Measurements from ENCODE around the gene LDHB.

DNA sequence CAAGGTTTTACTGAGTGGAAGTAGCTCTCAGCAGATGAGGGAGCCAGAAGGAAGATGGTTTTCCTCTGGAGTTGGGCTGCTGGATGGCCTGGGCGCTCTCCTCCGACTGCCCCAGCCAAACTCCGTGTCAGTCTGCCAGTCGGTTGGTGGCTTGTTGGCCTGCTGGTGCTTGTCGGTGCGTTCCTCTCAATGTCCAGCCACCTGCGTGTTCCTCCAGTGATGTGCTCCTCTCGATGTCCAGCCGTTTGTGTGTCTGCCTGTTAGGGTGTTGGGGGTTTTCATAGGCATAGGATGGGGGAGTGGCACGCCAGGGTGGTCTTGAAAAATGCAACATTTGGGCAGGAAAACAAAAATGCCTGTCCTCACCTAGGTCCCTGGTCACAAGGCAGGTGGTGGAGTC, 37.0 kb upstream of the LDHB start:
- no peak for TF ChIP-seq ZFP30 (CRISPR knock-in tag; IDR thresholded peaks at IDR 0.05)
- TF ChIP-seq TOX (CRISPR knock-in tag; IDR thresholded peaks at IDR 0.05; ENCODE audit: borderline replicate concordance) = no peak
- no peak for TF ChIP-seq CSDC2 (CRISPR knock-in tag; IDR thresholded peaks at IDR 0.05)
- TF ChIP-seq, protein P1, sequence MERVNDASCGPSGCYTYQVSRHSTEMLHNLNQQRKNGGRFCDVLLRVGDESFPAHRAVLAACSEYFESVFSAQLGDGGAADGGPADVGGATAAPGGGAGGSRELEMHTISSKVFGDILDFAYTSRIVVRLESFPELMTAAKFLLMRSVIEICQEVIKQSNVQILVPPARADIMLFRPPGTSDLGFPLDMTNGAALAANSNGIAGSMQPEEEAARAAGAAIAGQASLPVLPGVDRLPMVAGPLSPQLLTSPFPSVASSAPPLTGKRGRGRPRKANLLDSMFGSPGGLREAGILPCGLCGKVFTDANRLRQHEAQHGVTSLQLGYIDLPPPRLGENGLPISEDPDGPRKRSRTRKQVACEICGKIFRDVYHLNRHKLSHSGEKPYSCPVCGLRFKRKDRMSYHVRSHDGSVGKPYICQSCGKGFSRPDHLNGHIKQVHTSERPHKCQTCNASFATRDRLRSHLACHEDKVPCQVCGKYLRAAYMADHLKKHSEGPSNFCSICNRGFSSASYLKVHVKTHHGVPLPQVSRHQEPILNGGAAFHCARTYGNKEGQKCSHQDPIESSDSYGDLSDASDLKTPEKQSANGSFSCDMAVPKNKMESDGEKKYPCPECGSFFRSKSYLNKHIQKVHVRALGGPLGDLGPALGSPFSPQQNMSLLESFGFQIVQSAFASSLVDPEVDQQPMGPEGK (CRISPR knock-in tag; IDR thresholded peaks at IDR 0.05; ENCODE audit: borderline replicate concordance) = no peak
- TF ChIP-seq, protein P2, sequence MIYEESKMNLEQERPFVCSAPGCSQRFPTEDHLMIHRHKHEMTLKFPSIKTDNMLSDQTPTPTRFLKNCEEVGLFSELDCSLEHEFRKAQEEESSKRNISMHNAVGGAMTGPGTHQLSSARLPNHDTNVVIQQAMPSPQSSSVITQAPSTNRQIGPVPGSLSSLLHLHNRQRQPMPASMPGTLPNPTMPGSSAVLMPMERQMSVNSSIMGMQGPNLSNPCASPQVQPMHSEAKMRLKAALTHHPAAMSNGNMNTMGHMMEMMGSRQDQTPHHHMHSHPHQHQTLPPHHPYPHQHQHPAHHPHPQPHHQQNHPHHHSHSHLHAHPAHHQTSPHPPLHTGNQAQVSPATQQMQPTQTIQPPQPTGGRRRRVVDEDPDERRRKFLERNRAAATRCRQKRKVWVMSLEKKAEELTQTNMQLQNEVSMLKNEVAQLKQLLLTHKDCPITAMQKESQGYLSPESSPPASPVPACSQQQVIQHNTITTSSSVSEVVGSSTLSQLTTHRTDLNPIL (CRISPR knock-in tag; IDR thresholded peaks at IDR 0.05; ENCODE audit: low read depth) = no peak
- no peak for TF ChIP-seq OSR1 (CRISPR knock-in tag; IDR thresholded peaks at IDR 0.05)
- no peak for TF ChIP-seq TCF4 (CRISPR knock-in tag; IDR thresholded peaks at IDR 0.05; ENCODE audit: borderline replicate concordance)
- no peak for TF ChIP-seq PPARA (CRISPR knock-in tag; IDR thresholded peaks at IDR 0.05; ENCODE audit: borderline replicate concordance)
- TF ChIP-seq BACH2 (CRISPR knock-in tag; IDR thresholded peaks at IDR 0.05; ENCODE audit: borderline replicate concordance) = no peak
- no peak for TF ChIP-seq ISL1 (CRISPR knock-in tag; IDR thresholded peaks at IDR 0.05)
- TF ChIP-seq ARNTL (CRISPR knock-in tag; IDR thresholded peaks at IDR 0.05; ENCODE audit: borderline replicate concordance, low read depth) = no peak
- no peak for TF ChIP-seq ZNF565 (CRISPR knock-in tag; conservative IDR thresholded peaks at IDR 0.05; ENCODE audit: low read depth)
